ENCODE measurements around the gene FLT3.

The FLT3 gene

GRCh38 chr13:28001049-28001448, 99.3 kb downstream of the FLT3 start:
- H3K27ac ChIP-seq = no peak overlapping the region
- TF ChIP-seq ZFX (IDR thresholded peaks at IDR 0.05; ENCODE audit: borderline replicate concordance) = no peak
- TF ChIP-seq, protein P1, sequence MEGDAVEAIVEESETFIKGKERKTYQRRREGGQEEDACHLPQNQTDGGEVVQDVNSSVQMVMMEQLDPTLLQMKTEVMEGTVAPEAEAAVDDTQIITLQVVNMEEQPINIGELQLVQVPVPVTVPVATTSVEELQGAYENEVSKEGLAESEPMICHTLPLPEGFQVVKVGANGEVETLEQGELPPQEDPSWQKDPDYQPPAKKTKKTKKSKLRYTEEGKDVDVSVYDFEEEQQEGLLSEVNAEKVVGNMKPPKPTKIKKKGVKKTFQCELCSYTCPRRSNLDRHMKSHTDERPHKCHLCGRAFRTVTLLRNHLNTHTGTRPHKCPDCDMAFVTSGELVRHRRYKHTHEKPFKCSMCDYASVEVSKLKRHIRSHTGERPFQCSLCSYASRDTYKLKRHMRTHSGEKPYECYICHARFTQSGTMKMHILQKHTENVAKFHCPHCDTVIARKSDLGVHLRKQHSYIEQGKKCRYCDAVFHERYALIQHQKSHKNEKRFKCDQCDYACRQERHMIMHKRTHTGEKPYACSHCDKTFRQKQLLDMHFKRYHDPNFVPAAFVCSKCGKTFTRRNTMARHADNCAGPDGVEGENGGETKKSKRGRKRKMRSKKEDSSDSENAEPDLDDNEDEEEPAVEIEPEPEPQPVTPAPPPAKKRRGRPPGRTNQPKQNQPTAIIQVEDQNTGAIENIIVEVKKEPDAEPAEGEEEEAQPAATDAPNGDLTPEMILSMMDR (IDR thresholded peaks at IDR 0.05) = no peak

GRCh38 chr13:28000567-28000966, 99.8 kb downstream of the FLT3 start:
- H3K27ac ChIP-seq = no peak overlapping the region
- TF ChIP-seq, protein P1 (IDR thresholded peaks at IDR 0.05) = no peak
- TF ChIP-seq ZFX (IDR thresholded peaks at IDR 0.05; ENCODE audit: borderline replicate concordance) = no peak

GRCh38 chr13:27997904-27998522, 102.4 kb downstream of the FLT3 start:
- H3K27ac ChIP-seq = no peak overlapping the region
- TF ChIP-seq, protein P1 (IDR thresholded peaks at IDR 0.05) = peak; percentile 80
- no peak for TF ChIP-seq ZFX (IDR thresholded peaks at IDR 0.05; ENCODE audit: borderline replicate concordance)

GRCh38 chr13:27991881-27992280, 108.5 kb downstream of the FLT3 start:
- TF ChIP-seq, protein P1 (IDR thresholded peaks at IDR 0.05) = no peak
- TF ChIP-seq ZFX (IDR thresholded peaks at IDR 0.05; ENCODE audit: borderline replicate concordance) = no peak
- H3K27ac ChIP-seq = no peak overlapping the region

DNA sequence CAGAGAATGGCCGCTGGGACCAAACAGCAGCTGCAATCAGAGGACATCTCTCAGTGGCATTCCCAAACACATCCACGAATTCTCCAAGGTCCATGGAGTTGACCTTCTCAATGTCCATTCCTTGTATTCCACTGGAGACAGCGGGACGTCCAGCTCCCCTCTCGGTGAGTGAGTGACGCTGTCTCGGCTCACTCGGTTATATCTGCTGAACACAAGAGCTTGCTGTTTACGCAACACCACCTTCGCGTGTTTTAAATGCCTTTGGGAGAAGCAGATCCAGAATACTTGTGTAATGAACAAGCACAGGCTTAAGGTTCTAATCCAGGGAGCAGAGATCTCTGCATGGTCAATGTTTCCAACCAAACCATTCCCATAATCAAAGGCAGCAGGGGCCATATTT, 111.9 kb downstream of the FLT3 start, which contains the start of gene URAD:
URAD (minus strand) TSS at position 174 of the 400 bp plus-strand sequence; CDS start at position 118, 56 bp downstream.
- TF ChIP-seq, protein P1 (IDR thresholded peaks at IDR 0.05) = no peak
- no peak for TF ChIP-seq ZFX (IDR thresholded peaks at IDR 0.05; ENCODE audit: borderline replicate concordance)
- H3K27ac ChIP-seq = no peak within 1 kb of the TSS

- no peak overlapping the region for H3K27ac ChIP-seq
- TF ChIP-seq, protein P1 (IDR thresholded peaks at IDR 0.05) = no peak
- no peak for TF ChIP-seq ZFX (IDR thresholded peaks at IDR 0.05; ENCODE audit: borderline replicate concordance)
Observed at GRCh38 chr13:27985600-27985999, 114.8 kb downstream of the FLT3 start.

- no peak overlapping the region for H3K27ac ChIP-seq
Observed at GRCh38 chr13:27982361-27982760, 118.0 kb downstream of the FLT3 start.

More at GRCh38 chr13:27982361-27982760, 118.0 kb downstream of the FLT3 start:
- TF ChIP-seq, protein P1 (IDR thresholded peaks at IDR 0.05) = no peak
- TF ChIP-seq ZFX (IDR thresholded peaks at IDR 0.05; ENCODE audit: borderline replicate concordance) = no peak
